Mucosa of rectum (tissue), 2 donors: ENCODE results near the gene PEPD.

Experiments used
- H3K27ac ChIP-seq, 2 donors: one replicate each; pipeline ENCODE4 v1.7.0; 2013; ENCODE audit warnings: inconsistent platforms in 2 of 2, low read depth in 2 of 2, low read length in 2 of 2
- H3K27me3 ChIP-seq, 2 donors: one replicate each; pipeline ENCODE4 v1.7.0; 2013; ENCODE audit warnings: low read length in 2 of 2; ENCODE audit not compliant: control insufficient read depth in 2 of 2, insufficient read depth in 2 of 2
- H3K36me3 ChIP-seq, 2 donors: one replicate each; pipeline ENCODE4 v1.7.0; 2013; ENCODE audit warnings: low read length in 2 of 2; ENCODE audit not compliant: control insufficient read depth in 2 of 2, insufficient read depth in 2 of 2
- H3K4me1 ChIP-seq, 2 donors: one replicate each; pipeline ENCODE4 v1.7.0; 2013; ENCODE audit warnings: low read length in 2 of 2, mild to moderate bottlenecking in 1 of 2; ENCODE audit not compliant: control insufficient read depth in 2 of 2, insufficient read depth in 2 of 2
- H3K4me3 ChIP-seq, 2 donors: one replicate each; pipeline ENCODE4 v1.7.0; 2013; ENCODE audit warnings: low read length in 2 of 2
- H3K9ac ChIP-seq, 2 donors: one replicate each; pipeline ENCODE4 v1.7.0; 2013; ENCODE audit warnings: low read length in 2 of 2, low read depth in 1 of 2, mild to moderate bottlenecking in 1 of 2
- H3K9me3 ChIP-seq, 2 donors: one replicate each; pipeline ENCODE4 v1.7.0; 2013; ENCODE audit warnings: low read length in 2 of 2; ENCODE audit not compliant: control insufficient read depth in 2 of 2
- donor health status: healthy.
- donor health status: Normal muscosa, but diverticular disease.

The PEPD gene

GRCh38 chr19:33426621-33427361 lies 94.8 kb downstream of the PEPD start:
- H3K27ac ChIP-seq = no peak overlapping the region
- H3K27me3 ChIP-seq = no peaks in the 10 kb centered on the region
- H3K4me1 ChIP-seq = no peaks in the 10 kb centered on the region
- H3K9me3 ChIP-seq = no peaks in the 10 kb centered on the region
- no peaks in the 10 kb centered on the region for H3K36me3 ChIP-seq
- no peak overlapping the region for H3K9ac ChIP-seq
- no peak overlapping the region for H3K4me3 ChIP-seq

- Histone ChIP-seq H3K27me3 (no peaks in the 10 kb centered on the region), H3K4me3 (no peak overlapping the region), H3K36me3 (no peaks in the 10 kb centered on the region), H3K9ac (no peak overlapping the region), H3K9me3 (no peaks in the 10 kb centered on the region), H3K27ac (no peak overlapping the region), H3K4me1 (no peaks in the 10 kb centered on the region)
Observed at GRCh38 chr19:33424181-33424580, 97.4 kb downstream of the PEPD start.

GRCh38 chr19:33422369-33423180 lies 99.0 kb downstream of the PEPD start:
- Histone ChIP-seq H3K4me3 (no peak overlapping the region), H3K4me1 (no peaks in the 10 kb centered on the region), H3K9me3 (no peaks in the 10 kb centered on the region), H3K27ac (no peak overlapping the region), H3K9ac (no peak overlapping the region), H3K36me3 (no peaks in the 10 kb centered on the region), H3K27me3 (no peaks in the 10 kb centered on the region)

- H3K9ac ChIP-seq = no peak overlapping the region
- H3K9me3 ChIP-seq = no peaks in the 10 kb centered on the region
- no peak overlapping the region for H3K4me3 ChIP-seq
- H3K36me3 ChIP-seq = no peaks in the 10 kb centered on the region
- no peak overlapping the region for H3K27ac ChIP-seq
- H3K27me3 ChIP-seq = no peaks in the 10 kb centered on the region
- H3K4me1 ChIP-seq = peaks cover 0 to 3% of the 10 kb centered on the region in 2 donors
Observed at GRCh38 chr19:33421368-33421767, 100.2 kb downstream of the PEPD start.

- H3K36me3 ChIP-seq = no peaks in the 10 kb centered on the region
- H3K9me3 ChIP-seq = no peaks in the 10 kb centered on the region
- H3K27me3 ChIP-seq = no peaks in the 10 kb centered on the region
- no peak overlapping the region for H3K9ac ChIP-seq
- no peak overlapping the region for H3K4me3 ChIP-seq
- H3K27ac ChIP-seq = no peak overlapping the region
- peaks cover 0 to 4% of the 10 kb centered on the region in 2 donors for H3K4me1 ChIP-seq
Observed at GRCh38 chr19:33420821-33421220, 100.8 kb downstream of the PEPD start.

- H3K36me3 ChIP-seq = no peaks in the 10 kb centered on the region
- H3K27me3 ChIP-seq = no peaks in the 10 kb centered on the region
- peaks cover 0 to 4% of the 10 kb centered on the region in 2 donors for H3K4me1 ChIP-seq
- H3K9ac ChIP-seq = no peak overlapping the region
- no peak overlapping the region for H3K4me3 ChIP-seq
- no peaks in the 10 kb centered on the region for H3K9me3 ChIP-seq
- no peak overlapping the region for H3K27ac ChIP-seq
Observed at GRCh38 chr19:33419788-33420130, 101.8 kb downstream of the PEPD start.

GRCh38 chr19:33418871-33419787 lies 102.5 kb downstream of the PEPD start:
- Histone ChIP-seq H3K27me3 (no peaks in the 10 kb centered on the region), H3K36me3 (no peaks in the 10 kb centered on the region), H3K27ac (no peak overlapping the region), H3K4me1 (peaks cover 0 to 4% of the 10 kb centered on the region in 2 donors), H3K4me3 (no peak overlapping the region), H3K9me3 (no peaks in the 10 kb centered on the region), H3K9ac (no peak overlapping the region)

GRCh38 chr19:33418461-33418860 lies 103.1 kb downstream of the PEPD start:
- H3K9ac ChIP-seq = no peak overlapping the region
- H3K27ac ChIP-seq = no peak overlapping the region
- no peaks in the 10 kb centered on the region for H3K9me3 ChIP-seq
- peaks cover 0 to 4% of the 10 kb centered on the region in 2 donors for H3K4me1 ChIP-seq
- H3K36me3 ChIP-seq = no peaks in the 10 kb centered on the region
- H3K27me3 ChIP-seq = no peaks in the 10 kb centered on the region
- H3K4me3 ChIP-seq = no peak overlapping the region

- Histone ChIP-seq H3K4me3 (no peak overlapping the region), H3K9ac (no peak overlapping the region), H3K9me3 (no peaks in the 10 kb centered on the region), H3K4me1 (peaks cover 3 to 7% of the 10 kb centered on the region in 2 donors), H3K36me3 (no peaks in the 10 kb centered on the region), H3K27me3 (no peaks in the 10 kb centered on the region), H3K27ac (no peak overlapping the region)
Observed at GRCh38 chr19:33417751-33418150, 103.8 kb downstream of the PEPD start.
